ENCODE results near the gene WDR31. TPM values are rescaled to one million over a fixed set of nuclear protein-coding genes. Genes with fewer than 3 reads are reported as not detected.
A peak's percentile ranks its signal among the peaks of the same experiment; 100 is the strongest.

The WDR31 gene
- total RNA-seq, 2 donors from 2014 or later: 2.4 to 5.4 TPM

GRCh38 chr9:113343732-113344231, 3.7 kb upstream of the WDR31 start:
- no peaks in the 10 kb centered on the region for H3K27me3 ChIP-seq (replicated peaks; ENCODE audit: insufficient read depth)
- H3K4me1 ChIP-seq (ENCODE audit: control insufficient read depth in 1 of 2, low read depth in 2 of 2): peaks cover 5 to 28% of the 10 kb centered on the region in 2 donors
- peak overlapping the region; percentile 78 to 83 for H3K27ac ChIP-seq
- H3K4me3 ChIP-seq: no peak overlapping the region
- no peaks in the 10 kb centered on the region for H3K36me3 ChIP-seq
- TF ChIP-seq CTCF (IDR thresholded peaks at IDR 0.05): no peak
- peak; percentile 82 for ATAC-seq (ENCODE audit: insufficient number of reproducible peaks, low FRiP score, low read depth)
- peak; percentile 79 for DNase-seq (ENCODE audit: low spot score)
- H3K9me3 ChIP-seq: no peaks in the 10 kb centered on the region

- Histone ChIP-seq H3K27ac (no peak overlapping the region), H3K4me1 (ENCODE audit: control insufficient read depth in 1 of 2, low read depth in 2 of 2) (peaks cover 5 to 28% of the 10 kb centered on the region in 2 donors), H3K9me3 (no peaks in the 10 kb centered on the region), H3K4me3 (no peak overlapping the region), H3K27me3 (replicated peaks; ENCODE audit: insufficient read depth) (no peaks in the 10 kb centered on the region), H3K36me3 (no peaks in the 10 kb centered on the region)
- DNase-seq (ENCODE audit: low spot score): no peak
- no peak for ATAC-seq (ENCODE audit: insufficient number of reproducible peaks, low FRiP score, low read depth)
- TF ChIP-seq CTCF (IDR thresholded peaks at IDR 0.05): no peak
Measured at GRCh38 chr9:113341712-113342410, 1.8 kb upstream of the WDR31 start.

- H3K27me3 ChIP-seq (replicated peaks; ENCODE audit: insufficient read depth): no peaks in the 10 kb centered on the region
- no peak overlapping the region for H3K27ac ChIP-seq
- peaks cover 5 to 14% of the 10 kb centered on the region in 2 donors for H3K4me1 ChIP-seq (ENCODE audit: control insufficient read depth in 1 of 2, low read depth in 2 of 2)
- no peaks in the 10 kb centered on the region for H3K36me3 ChIP-seq
- TF ChIP-seq CTCF (IDR thresholded peaks at IDR 0.05): no peak
- DNase-seq (ENCODE audit: low spot score) (no peak), ATAC-seq (ENCODE audit: insufficient number of reproducible peaks, low FRiP score, low read depth) (no peak)
- no peaks in the 10 kb centered on the region for H3K9me3 ChIP-seq
- no peak overlapping the region for H3K4me3 ChIP-seq
Measured at GRCh38 chr9:113337714-113338113, 2.4 kb downstream of the WDR31 start.

- ATAC-seq (ENCODE audit: insufficient number of reproducible peaks, low FRiP score, low read depth) (no peak), DNase-seq (ENCODE audit: low spot score) (no peak)
- H3K27ac ChIP-seq: no peak overlapping the region
- TF ChIP-seq CTCF (IDR thresholded peaks at IDR 0.05): no peak
- H3K4me1 ChIP-seq (ENCODE audit: control insufficient read depth in 1 of 2, low read depth in 2 of 2): no peaks in the 10 kb centered on the region
- H3K36me3 ChIP-seq: no peaks in the 10 kb centered on the region
- no peaks in the 10 kb centered on the region for H3K27me3 ChIP-seq (replicated peaks; ENCODE audit: insufficient read depth)
- H3K4me3 ChIP-seq: no peak overlapping the region
- no peaks in the 10 kb centered on the region for H3K9me3 ChIP-seq
Measured at GRCh38 chr9:113331780-113332179, 8.3 kb downstream of the WDR31 start.

- Histone ChIP-seq H3K27ac (no peak overlapping the region), H3K9me3 (no peaks in the 10 kb centered on the region), H3K36me3 (no peaks in the 10 kb centered on the region), H3K4me1 (ENCODE audit: control insufficient read depth in 1 of 2, low read depth in 2 of 2) (no peaks in the 10 kb centered on the region), H3K4me3 (no peak overlapping the region), H3K27me3 (replicated peaks; ENCODE audit: insufficient read depth) (no peaks in the 10 kb centered on the region)
- ATAC-seq (ENCODE audit: insufficient number of reproducible peaks, low FRiP score, low read depth) (no peak), DNase-seq (ENCODE audit: low spot score) (no peak)
- no peak for TF ChIP-seq CTCF (IDR thresholded peaks at IDR 0.05)
Measured at GRCh38 chr9:113328045-113328782, 11.9 kb downstream of the WDR31 start.

Measured in thoracic aorta (tissue), 2 donors.